OCI-LY3 (cell line): ENCODE results near the gene KCTD16.

ENCODE experiments used
- H2AFZ ChIP-seq: fragments of 200-600, 300-600 bp; shearing (Covaris generic); 2 replicates; pipeline ENCODE4 v1.6.0; 2014; ENCODE audit warnings: antibody characterized with exemption, low read depth, low read length
- H3K27ac ChIP-seq: fragments of 200-600, 300-600 bp; sonication (generic); 2 replicates; pipeline ENCODE4 v1.5.1; 2014; ENCODE audit warnings: mild to moderate bottlenecking, low read length, moderate library complexity, mixed read lengths
- H3K27me3 ChIP-seq: fragments of 200-600, 300-600 bp; sonication (generic); 2 replicates; pipeline ENCODE4 v1.6.1; 2014; ENCODE audit warnings: low read depth, low read length, mixed read lengths
- H3K36me3 ChIP-seq: fragments of 200-600, 300-600 bp; sonication (generic); replicated peaks from 2 replicates; pipeline ENCODE3; 2014; ENCODE audit warnings: low read depth, low read length, mixed read lengths
- H3K4me1 ChIP-seq: fragments of 300-600, 200-600 bp; sonication (generic); 2 replicates; pipeline ENCODE4 v1.6.1; 2014; ENCODE audit warnings: low read length, mixed read lengths
- H3K4me2 ChIP-seq: fragments of 200-600, 300-600 bp; sonication (generic); 2 replicates; pipeline ENCODE4 v1.6.1; 2014; ENCODE audit warnings: low read length, mixed read lengths
- H3K4me3 ChIP-seq: fragments of 300-600, 200-600 bp; sonication (generic); 2 replicates; pipeline ENCODE4 v1.5.1; 2014; ENCODE audit warnings: antibody characterized with exemption, mild to moderate bottlenecking, low read length, moderate library complexity
- H3K79me2 ChIP-seq: fragments of 300-600, 200-600 bp; shearing (Covaris generic); 2 replicates; pipeline ENCODE4 v1.6.1; 2014; ENCODE audit warnings: mild to moderate bottlenecking, low read length, mixed read lengths
- H3K9ac ChIP-seq: fragments of 300-600, 200-600 bp; shearing (Covaris generic); 2 replicates; pipeline ENCODE4 v1.6.0; 2014; ENCODE audit warnings: mild to moderate bottlenecking, low read length, moderate library complexity
- H3K9me3 ChIP-seq: fragments of 200-600, 300-600 bp; shearing (Covaris generic); 2 replicates; pipeline ENCODE4 v1.6.1; 2014; ENCODE audit warnings: low read length, mixed read lengths; ENCODE audit not compliant: insufficient read depth
- H4K20me1 ChIP-seq: fragments of 200-600, 300-600 bp; sonication (generic); 2 replicates; pipeline ENCODE4 v1.6.1; 2016; ENCODE audit warnings: low read length, mixed read lengths; ENCODE audit not compliant: insufficient read depth
- EZH2phosphoT487 ChIP-seq: fragments of 200-600 bp; shearing (Covaris generic); IDR thresholded peaks from 2 replicates; pipeline ENCODE4 v1.6.1; 2018; ENCODE audit warnings: antibody characterized with exemption, mixed run types, low read depth
- TF ChIP-seq, protein P1 (sequence below): fragments of 200-600, 300-600 bp; sonication (generic); IDR thresholded peaks from 2 replicates; pipeline ENCODE4 v1.5.1; 2014; ENCODE audit warnings: antibody characterized with exemption, low read length, low read depth

KCTD16 gene

DNA sequence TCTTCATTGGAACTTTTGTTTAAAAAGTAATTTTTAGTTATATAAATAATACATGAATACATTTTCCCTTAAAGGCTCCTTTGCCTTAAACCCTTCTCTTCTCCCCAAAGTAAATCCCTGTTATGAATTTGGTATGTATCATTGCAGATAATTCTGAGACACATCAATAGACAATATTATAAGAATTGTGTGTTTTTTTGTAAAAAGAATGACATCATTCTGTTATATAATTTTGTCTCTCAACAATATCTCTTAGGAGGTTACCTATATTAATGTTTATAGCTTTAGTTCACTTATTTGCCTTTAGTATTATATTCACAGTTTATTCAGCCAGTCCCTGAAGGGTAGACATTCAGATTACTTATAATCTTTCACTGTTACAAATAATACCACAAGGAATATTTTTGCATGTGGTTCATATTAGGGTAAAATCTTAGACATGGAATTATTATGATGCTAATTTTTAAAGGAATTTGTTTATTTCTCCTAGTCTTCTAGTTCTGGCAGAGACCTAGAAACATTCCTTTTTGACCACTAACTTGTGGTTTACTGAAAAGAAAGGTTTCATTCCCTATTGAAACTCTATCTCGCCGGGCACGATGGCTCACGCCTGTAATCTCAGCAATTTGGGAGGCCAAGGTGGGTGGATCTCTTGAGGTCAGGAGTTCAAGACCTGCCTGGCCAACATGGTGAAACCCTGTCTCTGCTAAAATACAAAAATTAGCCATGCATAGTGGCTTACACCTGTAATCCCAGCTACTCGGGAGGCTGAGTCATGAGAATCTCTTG is 105.6 kb downstream of the KCTD16 start:
- no peak overlapping the region for H3K4me2 ChIP-seq
- no peak overlapping the region for H3K9ac ChIP-seq

DNA sequence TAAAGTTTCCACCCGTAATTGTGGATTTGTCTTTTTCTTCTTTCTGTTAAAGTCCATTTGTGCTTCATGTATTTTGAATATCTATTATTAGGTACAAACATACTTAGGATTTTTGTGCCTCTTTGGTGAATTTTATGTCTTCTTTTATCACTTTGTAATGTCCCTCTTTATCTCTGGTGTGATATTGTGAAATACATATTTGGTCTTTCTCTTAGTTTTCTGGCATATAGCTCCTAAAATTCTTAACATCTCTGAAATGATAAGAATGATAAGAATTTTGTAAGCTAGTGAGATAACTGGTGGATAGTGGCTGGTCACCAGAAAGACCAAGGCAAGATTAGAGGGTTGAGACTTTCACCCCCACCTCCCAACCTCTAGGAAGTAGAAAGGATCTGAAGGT is 111.1 kb downstream of the KCTD16 start:
- Histone ChIP-seq H2AFZ (no peak overlapping the region), H3K9ac (no peak overlapping the region), H3K27ac (no peak overlapping the region), H3K4me3 (no peak overlapping the region), H3K79me2 (no peaks in the 10 kb centered on the region), H3K27me3 (no peaks in the 10 kb centered on the region), H3K36me3 (no peaks in the 10 kb centered on the region), H4K20me1 (no peaks in the 10 kb centered on the region), H3K4me1 (no peaks in the 10 kb centered on the region), H3K4me2 (no peak overlapping the region), H3K9me3 (no peaks in the 10 kb centered on the region)
- TF ChIP-seq, protein P1, sequence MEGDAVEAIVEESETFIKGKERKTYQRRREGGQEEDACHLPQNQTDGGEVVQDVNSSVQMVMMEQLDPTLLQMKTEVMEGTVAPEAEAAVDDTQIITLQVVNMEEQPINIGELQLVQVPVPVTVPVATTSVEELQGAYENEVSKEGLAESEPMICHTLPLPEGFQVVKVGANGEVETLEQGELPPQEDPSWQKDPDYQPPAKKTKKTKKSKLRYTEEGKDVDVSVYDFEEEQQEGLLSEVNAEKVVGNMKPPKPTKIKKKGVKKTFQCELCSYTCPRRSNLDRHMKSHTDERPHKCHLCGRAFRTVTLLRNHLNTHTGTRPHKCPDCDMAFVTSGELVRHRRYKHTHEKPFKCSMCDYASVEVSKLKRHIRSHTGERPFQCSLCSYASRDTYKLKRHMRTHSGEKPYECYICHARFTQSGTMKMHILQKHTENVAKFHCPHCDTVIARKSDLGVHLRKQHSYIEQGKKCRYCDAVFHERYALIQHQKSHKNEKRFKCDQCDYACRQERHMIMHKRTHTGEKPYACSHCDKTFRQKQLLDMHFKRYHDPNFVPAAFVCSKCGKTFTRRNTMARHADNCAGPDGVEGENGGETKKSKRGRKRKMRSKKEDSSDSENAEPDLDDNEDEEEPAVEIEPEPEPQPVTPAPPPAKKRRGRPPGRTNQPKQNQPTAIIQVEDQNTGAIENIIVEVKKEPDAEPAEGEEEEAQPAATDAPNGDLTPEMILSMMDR = no peak
- TF ChIP-seq EZH2phosphoT487 = no peak

More for the DNA sequence above, 105.6 kb downstream of the KCTD16 start:
- no peaks in the 10 kb centered on the region for H3K27me3 ChIP-seq
- TF ChIP-seq, protein P1 = no peak
- TF ChIP-seq EZH2phosphoT487 = no peak
- no peaks in the 10 kb centered on the region for H3K9me3 ChIP-seq
- H4K20me1 ChIP-seq = no peaks in the 10 kb centered on the region
- H3K4me3 ChIP-seq = no peak overlapping the region
- no peak overlapping the region for H3K27ac ChIP-seq
- H3K36me3 ChIP-seq = no peaks in the 10 kb centered on the region
- H2AFZ ChIP-seq = no peak overlapping the region
- H3K79me2 ChIP-seq = no peaks in the 10 kb centered on the region
- H3K4me1 ChIP-seq = no peaks in the 10 kb centered on the region

DNA sequence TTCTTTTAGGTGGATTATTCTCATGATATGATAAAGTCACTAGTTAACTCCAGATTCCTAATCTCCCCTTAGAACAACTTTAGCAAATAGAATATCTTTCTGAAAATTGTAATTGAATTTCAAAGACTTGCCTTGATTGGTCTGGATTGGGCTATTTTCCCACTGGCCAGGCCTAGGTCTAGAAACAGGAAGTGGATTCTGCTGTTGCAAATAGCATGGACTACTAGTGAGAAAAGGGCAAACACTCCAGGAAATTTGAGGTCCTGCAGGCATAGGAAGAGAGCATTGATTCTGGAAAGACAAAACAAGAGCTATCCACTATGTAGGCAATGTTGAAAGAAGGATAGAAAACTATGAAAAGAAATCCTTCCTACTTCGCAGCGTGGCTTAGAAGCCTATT is 113.4 kb downstream of the KCTD16 start:
- H3K4me1 ChIP-seq = no peaks in the 10 kb centered on the region
- H3K79me2 ChIP-seq = no peaks in the 10 kb centered on the region
- H3K27ac ChIP-seq = no peak overlapping the region
- H4K20me1 ChIP-seq = no peaks in the 10 kb centered on the region
- H3K9ac ChIP-seq = no peak overlapping the region
- H3K4me2 ChIP-seq = no peak overlapping the region
- no peak overlapping the region for H2AFZ ChIP-seq
- no peaks in the 10 kb centered on the region for H3K36me3 ChIP-seq
- no peak for TF ChIP-seq EZH2phosphoT487
- TF ChIP-seq, protein P1 = no peak
- no peaks in the 10 kb centered on the region for H3K9me3 ChIP-seq
- H3K4me3 ChIP-seq = no peak overlapping the region
- no peaks in the 10 kb centered on the region for H3K27me3 ChIP-seq

DNA sequence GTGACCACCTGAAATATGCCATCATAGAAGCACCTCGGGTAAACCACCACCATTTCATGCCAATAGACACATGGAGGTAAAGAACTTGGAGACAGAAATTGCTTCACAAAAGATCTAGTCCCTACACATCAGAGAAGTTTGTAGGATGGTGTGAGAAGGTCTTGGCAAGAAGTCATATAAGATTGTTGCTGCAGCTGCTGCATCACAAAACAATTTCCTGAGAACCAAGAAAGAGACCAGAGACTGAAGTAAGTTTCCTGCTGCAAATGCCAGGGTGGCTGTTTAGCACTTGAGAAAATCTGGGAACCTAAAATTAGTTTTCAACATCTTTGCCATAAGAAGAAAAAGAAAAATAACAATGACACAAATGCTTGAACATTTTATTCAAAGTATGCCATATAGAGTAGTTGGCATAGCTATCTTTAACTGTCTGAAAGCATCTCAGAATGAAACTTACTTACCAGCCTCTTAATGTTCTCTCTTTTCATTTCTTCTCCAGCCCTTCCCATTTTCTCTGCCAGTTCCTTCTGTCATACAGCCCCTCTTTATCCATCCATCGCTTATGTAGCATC is 114.3 kb downstream of the KCTD16 start:
- no peak overlapping the region for H2AFZ ChIP-seq
- H3K27ac ChIP-seq = no peak overlapping the region
- H3K4me1 ChIP-seq = no peaks in the 10 kb centered on the region
- H3K4me3 ChIP-seq = no peak overlapping the region
- H3K9ac ChIP-seq = no peak overlapping the region
- H3K27me3 ChIP-seq = no peaks in the 10 kb centered on the region
- TF ChIP-seq, protein P1 = no peak
- TF ChIP-seq EZH2phosphoT487 = no peak
- no peaks in the 10 kb centered on the region for H4K20me1 ChIP-seq
- H3K9me3 ChIP-seq = no peaks in the 10 kb centered on the region
- H3K79me2 ChIP-seq = no peaks in the 10 kb centered on the region
- H3K36me3 ChIP-seq = no peaks in the 10 kb centered on the region
- no peak overlapping the region for H3K4me2 ChIP-seq
